H1 (cell line): ENCODE data around the gene TMEM30A. TPM values are rescaled to one million over a fixed set of nuclear protein-coding genes. Genes with fewer than 3 reads are reported as not detected.

Experiments used
- RFX5 ChIP-seq: IDR thresholded peaks from 2 replicates; pipeline ENCODE4 v1.6.1; 2011; ENCODE audit warnings: low read depth, low read length, improper control_type of control experiment, borderline replicate concordance
- polyA plus RNA-seq, 7 experiments: library from polyadenylated mRNA; depleted of rRNA in 3 of 7; stranded (reverse) in 5 of 7; unstranded in 2 of 7; fragments of >200 nt in 5 of 7; fragments of 200-250 nt in 2 of 7; gene quantifications; 1 replicate in 5 of 7; 2 replicates in 1 of 7; 4 replicates in 1 of 7; pipeline versions ENCODE4 v1.2.1 to v1.2.3, GENCODE V29; 2011 to 2013; ENCODE audit warnings: missing spikeins in 2 of 7, mixed read lengths in 2 of 7
- total RNA-seq: library from RNA; stranded (reverse); fragmentation: NEBNext Ultra II Directional; extraction: Animal tissue kit (Norgen Biotek cat#: 25700); gene quantifications from 2 replicates; pipeline ENCODE4 v1.2.1, GENCODE V29; 2021

The TMEM30A gene
- total and polyA plus RNA-seq, 2 of the 8 experiments (the other 6 are each of a cell fraction or from before 2014, with no cell fraction given): 10.5 to 71.0 TPM

- TF ChIP-seq RFX5: no peak
Measured at GRCh38 chr6:75244063-75244584, 40.5 kb downstream of the TMEM30A start (continued).
